ENCODE data around the gene HLF.

GRCh38 chr17:55238179-55238930 is 26.4 kb upstream of the HLF start:
- TF ChIP-seq HNF4G (IDR thresholded peaks at IDR 0.05) = no peak
- TF ChIP-seq, protein P1, sequence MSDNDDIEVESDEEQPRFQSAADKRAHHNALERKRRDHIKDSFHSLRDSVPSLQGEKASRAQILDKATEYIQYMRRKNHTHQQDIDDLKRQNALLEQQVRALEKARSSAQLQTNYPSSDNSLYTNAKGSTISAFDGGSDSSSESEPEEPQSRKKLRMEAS (IDR thresholded peaks at IDR 0.05) = peak; percentile 39
- TF ChIP-seq JUND (IDR thresholded peaks at IDR 0.05) = no peak
- TF ChIP-seq EGR1 (IDR thresholded peaks at IDR 0.05; ENCODE audit: low read depth in 2 of 2) = no peak
- TF ChIP-seq RAD21 (IDR thresholded peaks at IDR 0.05) = peak; percentile 10 to 42
- TF ChIP-seq, protein P2, sequence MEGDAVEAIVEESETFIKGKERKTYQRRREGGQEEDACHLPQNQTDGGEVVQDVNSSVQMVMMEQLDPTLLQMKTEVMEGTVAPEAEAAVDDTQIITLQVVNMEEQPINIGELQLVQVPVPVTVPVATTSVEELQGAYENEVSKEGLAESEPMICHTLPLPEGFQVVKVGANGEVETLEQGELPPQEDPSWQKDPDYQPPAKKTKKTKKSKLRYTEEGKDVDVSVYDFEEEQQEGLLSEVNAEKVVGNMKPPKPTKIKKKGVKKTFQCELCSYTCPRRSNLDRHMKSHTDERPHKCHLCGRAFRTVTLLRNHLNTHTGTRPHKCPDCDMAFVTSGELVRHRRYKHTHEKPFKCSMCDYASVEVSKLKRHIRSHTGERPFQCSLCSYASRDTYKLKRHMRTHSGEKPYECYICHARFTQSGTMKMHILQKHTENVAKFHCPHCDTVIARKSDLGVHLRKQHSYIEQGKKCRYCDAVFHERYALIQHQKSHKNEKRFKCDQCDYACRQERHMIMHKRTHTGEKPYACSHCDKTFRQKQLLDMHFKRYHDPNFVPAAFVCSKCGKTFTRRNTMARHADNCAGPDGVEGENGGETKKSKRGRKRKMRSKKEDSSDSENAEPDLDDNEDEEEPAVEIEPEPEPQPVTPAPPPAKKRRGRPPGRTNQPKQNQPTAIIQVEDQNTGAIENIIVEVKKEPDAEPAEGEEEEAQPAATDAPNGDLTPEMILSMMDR (IDR thresholded peaks at IDR 0.05; ENCODE audit: low read depth, low read length, missing input control) = no peak
- TF ChIP-seq REST (IDR thresholded peaks at IDR 0.05) = no peak

All from liver (tissue), 3 donors.